Measurements from ENCODE around the gene ADARB2. TPM values are rescaled to one million over a fixed set of nuclear protein-coding genes. Genes with fewer than 3 reads are reported as not detected.
"Not testable (repeated sequence)": the region's sequence is repeated elsewhere in the genome, so short reads cannot be mapped to it uniquely, and the experiment has no call there.

The ADARB2 gene
- total and polyA plus RNA-seq, 5 donors from 2014 or later: 0.27 to 2.9 (median 0.69) TPM; not detected in 1

DNA sequence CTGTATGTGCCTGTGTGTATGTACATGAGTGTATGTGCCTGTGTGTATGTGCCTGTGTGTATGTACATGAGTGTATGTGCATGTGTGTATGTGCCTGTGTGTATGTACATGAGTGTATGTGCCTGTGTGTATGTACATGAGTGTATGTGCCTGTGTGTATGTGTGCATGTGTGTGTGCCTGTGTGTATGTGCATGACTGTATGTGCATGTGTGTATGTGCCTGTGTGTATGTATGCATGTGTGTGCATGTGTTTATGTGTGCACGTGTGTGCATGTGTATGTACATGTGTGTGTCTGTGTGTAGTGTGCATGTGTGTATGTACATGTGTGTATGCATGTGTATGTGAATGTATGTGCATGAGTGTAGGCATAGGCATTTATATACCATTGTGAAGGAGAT lies 274.8 kb downstream of the ADARB2 start:
- H3K27me3 Mint-ChIP-seq: no peaks in the 10 kb centered on the region
- H3K36me3 ChIP-seq (ENCODE audit: control insufficient read depth, insufficient read depth, low read length): no peaks in the 10 kb centered on the region
- H3K4me3 Mint-ChIP-seq: no peak overlapping the region
- no peaks in the 10 kb centered on the region for H3K36me3 Mint-ChIP-seq
- H3K4me1 Mint-ChIP-seq: no peaks in the 10 kb centered on the region
- ATAC-seq (ENCODE audit: low read depth in 2 of 2): no peak
- H3K9me3 ChIP-seq (ENCODE audit: control insufficient read depth in 2 of 2, low read length in 2 of 2): no peaks in the 10 kb centered on the region
- H3K9me3 Mint-ChIP-seq: peaks cover 0 to 1% (median 0%) of the 10 kb centered on the region in 7 donors
- no peak for DNase-seq
- H3K27ac Mint-ChIP-seq: no peak overlapping the region
- H3K4me3 ChIP-seq (ENCODE audit: low read depth, low read length): no peak overlapping the region
- H3K27me3 ChIP-seq (ENCODE audit: control insufficient read depth, insufficient read depth, low read length): no peaks in the 10 kb centered on the region
- no peak overlapping the region for H3K27ac ChIP-seq (ENCODE audit: insufficient read depth, low read length, poor library complexity, severe bottlenecking)
- no peaks in the 10 kb centered on the region for H3K4me1 ChIP-seq (ENCODE audit: control insufficient read depth, insufficient read depth, low read length, poor library complexity, severe bottlenecking)

DNA sequence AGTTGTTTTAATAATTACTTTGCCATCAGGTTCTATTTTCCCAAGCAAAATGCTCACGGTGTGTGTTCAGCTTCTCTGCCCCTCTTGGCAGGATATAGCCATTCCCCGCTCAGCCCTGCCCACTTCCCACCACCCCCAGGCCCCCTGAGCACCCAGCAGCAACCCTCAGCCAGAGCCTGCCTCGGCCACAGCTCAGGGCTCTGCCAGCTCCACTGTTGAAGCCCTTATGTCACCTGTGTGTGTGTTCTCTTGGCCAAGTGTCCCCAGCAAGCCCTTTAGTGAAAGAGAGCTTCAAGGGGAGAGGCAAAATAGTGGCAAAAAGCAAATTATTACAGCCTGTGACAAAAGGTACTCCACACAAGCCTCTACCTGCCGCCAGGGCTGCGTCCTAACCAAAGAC lies 275.3 kb downstream of the ADARB2 start:
- Mint-ChIP-seq H3K4me3 (no peak overlapping the region), H3K27me3 (no peaks in the 10 kb centered on the region), H3K36me3 (no peaks in the 10 kb centered on the region), H3K4me1 (no peaks in the 10 kb centered on the region), H3K27ac (no peak overlapping the region), H3K9me3 (peaks cover 0 to 1% (median 0%) of the 10 kb centered on the region in 7 donors)
- no peaks in the 10 kb centered on the region for H3K9me3 ChIP-seq (ENCODE audit: control insufficient read depth in 2 of 2, low read length in 2 of 2)
- H3K4me1 ChIP-seq (ENCODE audit: control insufficient read depth, insufficient read depth, low read length, poor library complexity, severe bottlenecking): no peaks in the 10 kb centered on the region
- DNase-seq: no peak
- H3K27me3 ChIP-seq (ENCODE audit: control insufficient read depth, insufficient read depth, low read length): no peaks in the 10 kb centered on the region
- no peak overlapping the region for H3K4me3 ChIP-seq (ENCODE audit: low read depth, low read length)
- no peak overlapping the region for H3K27ac ChIP-seq (ENCODE audit: insufficient read depth, low read length, poor library complexity, severe bottlenecking)
- ATAC-seq (ENCODE audit: low read depth in 2 of 2): no peak
- no peaks in the 10 kb centered on the region for H3K36me3 ChIP-seq (ENCODE audit: control insufficient read depth, insufficient read depth, low read length)

DNA sequence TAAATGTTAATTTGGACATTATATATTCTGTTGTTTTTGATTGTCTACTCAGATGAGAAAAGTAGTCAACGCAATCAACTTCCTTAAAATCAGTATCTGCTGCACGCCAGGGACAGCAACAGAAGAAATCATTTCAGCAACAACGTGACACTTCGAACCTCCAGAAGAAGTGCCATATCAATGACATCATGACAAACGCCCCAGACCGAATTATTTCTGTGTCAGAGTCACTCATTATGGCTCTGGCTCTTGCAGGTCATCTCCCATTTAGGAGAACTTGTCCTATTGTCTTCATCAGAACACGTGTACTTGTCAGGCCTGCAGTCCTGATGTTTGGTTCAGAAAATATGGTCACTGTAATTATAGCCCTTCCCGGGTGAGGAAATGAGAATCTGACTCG lies 276.3 kb downstream of the ADARB2 start:
- Mint-ChIP-seq H3K36me3 (no peaks in the 10 kb centered on the region), H3K4me1 (no peaks in the 10 kb centered on the region), H3K9me3 (peaks cover 0 to 1% (median 0%) of the 10 kb centered on the region in 7 donors), H3K4me3 (no peak overlapping the region), H3K27me3 (peaks cover 2% of the 10 kb centered on the region), H3K27ac (no peak overlapping the region)
- H3K4me1 ChIP-seq (ENCODE audit: control insufficient read depth, insufficient read depth, low read length, poor library complexity, severe bottlenecking): no peaks in the 10 kb centered on the region
- no peaks in the 10 kb centered on the region for H3K36me3 ChIP-seq (ENCODE audit: control insufficient read depth, insufficient read depth, low read length)
- ATAC-seq (ENCODE audit: low read depth in 2 of 2): no peak
- H3K27me3 ChIP-seq (ENCODE audit: control insufficient read depth, insufficient read depth, low read length): no peaks in the 10 kb centered on the region
- H3K27ac ChIP-seq (ENCODE audit: insufficient read depth, low read length, poor library complexity, severe bottlenecking): no peak overlapping the region
- DNase-seq: no peak
- H3K9me3 ChIP-seq (ENCODE audit: control insufficient read depth in 2 of 2, low read length in 2 of 2): no peaks in the 10 kb centered on the region
- no peak overlapping the region for H3K4me3 ChIP-seq (ENCODE audit: low read depth, low read length)

- not testable (repeated sequence) for H3K27ac ChIP-seq (ENCODE audit: insufficient read depth, low read length, poor library complexity, severe bottlenecking); H3K27me3 Mint-ChIP-seq; H3K4me1 Mint-ChIP-seq; DNase-seq; H3K4me1 ChIP-seq (ENCODE audit: control insufficient read depth, insufficient read depth, low read length, poor library complexity, severe bottlenecking); H3K27me3 ChIP-seq (ENCODE audit: control insufficient read depth, insufficient read depth, low read length); H3K36me3 Mint-ChIP-seq; H3K27ac Mint-ChIP-seq; ATAC-seq (ENCODE audit: low read depth in 2 of 2); H3K4me3 Mint-ChIP-seq; H3K9me3 ChIP-seq (ENCODE audit: control insufficient read depth in 2 of 2, low read length in 2 of 2); H3K36me3 ChIP-seq (ENCODE audit: control insufficient read depth, insufficient read depth, low read length); H3K9me3 Mint-ChIP-seq; H3K4me3 ChIP-seq (ENCODE audit: low read depth, low read length)
Measured at GRCh38 chr10:1459664-1460063, 277.7 kb downstream of the ADARB2 start.

DNA sequence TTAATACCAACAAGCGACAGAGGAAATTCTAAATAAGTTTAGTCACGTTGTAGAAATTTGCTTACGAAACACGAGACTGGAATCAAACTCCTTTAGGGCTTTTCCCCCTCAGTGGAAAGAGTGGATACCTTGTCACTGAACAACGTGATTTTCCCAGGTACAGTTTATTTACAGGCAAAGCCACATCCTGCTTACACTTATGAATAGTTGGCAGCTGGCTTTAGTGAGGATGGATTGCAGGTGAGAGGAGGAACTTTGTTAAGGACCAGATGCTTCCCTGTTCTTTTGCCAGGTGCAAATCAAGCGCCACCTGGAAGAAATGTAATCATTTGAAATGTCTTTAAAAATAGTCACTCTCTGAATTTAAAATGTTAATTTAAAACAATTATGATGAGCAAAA lies 282.4 kb downstream of the ADARB2 start:
- no peak overlapping the region for H3K27ac Mint-ChIP-seq
- ATAC-seq (ENCODE audit: low read depth in 2 of 2) (no peak), DNase-seq (no peak)
- Histone ChIP-seq H3K36me3 (ENCODE audit: control insufficient read depth, insufficient read depth, low read length) (no peaks in the 10 kb centered on the region), H3K27me3 (ENCODE audit: control insufficient read depth, insufficient read depth, low read length) (no peaks in the 10 kb centered on the region), H3K9me3 (ENCODE audit: control insufficient read depth in 2 of 2, low read length in 2 of 2) (no peaks in the 10 kb centered on the region), H3K4me1 (ENCODE audit: control insufficient read depth, insufficient read depth, low read length, poor library complexity, severe bottlenecking) (no peaks in the 10 kb centered on the region), H3K4me3 (ENCODE audit: low read depth, low read length) (no peak overlapping the region), H3K27ac (ENCODE audit: insufficient read depth, low read length, poor library complexity, severe bottlenecking) (no peak overlapping the region)
- peaks cover 0 to 3% (median 0%) of the 10 kb centered on the region in 7 donors for H3K9me3 Mint-ChIP-seq
- H3K27me3 Mint-ChIP-seq: peaks cover 9% of the 10 kb centered on the region
- H3K36me3 Mint-ChIP-seq: no peaks in the 10 kb centered on the region
- H3K4me3 Mint-ChIP-seq: no peak overlapping the region
- H3K4me1 Mint-ChIP-seq: no peaks in the 10 kb centered on the region

DNA sequence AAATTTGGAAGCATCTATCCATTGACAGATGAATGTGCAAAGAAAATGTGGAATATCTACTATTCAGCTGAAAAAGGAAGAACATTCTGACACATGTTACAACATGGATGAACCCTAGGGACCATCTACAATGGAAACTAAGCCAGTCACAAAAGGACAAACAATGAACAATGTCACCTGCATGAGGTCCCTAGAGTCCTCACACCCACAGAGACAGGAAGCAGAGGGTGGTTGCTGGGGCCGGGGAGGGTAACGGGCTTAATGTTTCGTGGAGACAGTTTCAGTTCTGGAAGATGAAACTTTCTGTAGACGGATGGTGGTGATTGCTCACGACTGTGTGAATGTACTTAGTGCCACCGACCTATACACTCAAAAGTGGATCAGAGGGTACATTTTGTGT lies 282.9 kb downstream of the ADARB2 start:
- peaks cover 0 to 3% (median 0%) of the 10 kb centered on the region in 7 donors for H3K9me3 Mint-ChIP-seq
- H3K9me3 ChIP-seq (ENCODE audit: control insufficient read depth in 2 of 2, low read length in 2 of 2): no peaks in the 10 kb centered on the region
- H3K27me3 ChIP-seq (ENCODE audit: control insufficient read depth, insufficient read depth, low read length): no peaks in the 10 kb centered on the region
- H3K27me3 Mint-ChIP-seq: peaks cover 10% of the 10 kb centered on the region
- H3K36me3 Mint-ChIP-seq: no peaks in the 10 kb centered on the region
- DNase-seq (peak in 1 of 3 donors; percentile 22), ATAC-seq (ENCODE audit: low read depth in 2 of 2) (peak in 1 of 2 donors; percentile 48)
- H3K4me1 ChIP-seq (ENCODE audit: control insufficient read depth, insufficient read depth, low read length, poor library complexity, severe bottlenecking): no peaks in the 10 kb centered on the region
- no peak overlapping the region for H3K4me3 ChIP-seq (ENCODE audit: low read depth, low read length)
- H3K36me3 ChIP-seq (ENCODE audit: control insufficient read depth, insufficient read depth, low read length): no peaks in the 10 kb centered on the region
- H3K27ac ChIP-seq (ENCODE audit: insufficient read depth, low read length, poor library complexity, severe bottlenecking): no peak overlapping the region
- no peak overlapping the region for H3K27ac Mint-ChIP-seq
- H3K4me1 Mint-ChIP-seq: no peaks in the 10 kb centered on the region
- no peak overlapping the region for H3K4me3 Mint-ChIP-seq

DNA sequence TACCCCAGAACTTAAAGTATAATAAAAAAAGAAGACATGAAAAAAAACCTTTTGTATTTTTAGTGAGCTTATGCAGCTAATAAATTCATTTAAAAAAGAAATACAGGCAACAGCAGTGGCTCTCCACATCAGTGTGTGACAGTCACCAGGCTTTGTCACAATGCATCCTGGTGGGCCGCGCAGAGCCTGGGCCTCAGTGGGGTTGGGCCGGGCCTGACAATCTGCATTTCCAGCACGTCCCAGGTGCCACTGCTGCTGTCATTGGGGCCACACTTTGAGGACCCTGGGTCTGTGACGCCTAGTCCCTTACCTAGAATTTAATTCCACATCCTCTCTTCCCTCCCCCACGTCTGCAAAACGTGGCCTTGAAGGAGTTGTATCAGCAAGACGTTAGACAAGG lies 284.5 kb downstream of the ADARB2 start:
- Mint-ChIP-seq H3K4me1 (no peaks in the 10 kb centered on the region), H3K9me3 (peaks cover 0 to 4% (median 0%) of the 10 kb centered on the region in 7 donors), H3K27ac (no peak overlapping the region), H3K27me3 (peaks cover 16% of the 10 kb centered on the region), H3K4me3 (no peak overlapping the region), H3K36me3 (no peaks in the 10 kb centered on the region)
- ATAC-seq (ENCODE audit: low read depth in 2 of 2): no peak
- H3K4me3 ChIP-seq (ENCODE audit: low read depth, low read length): no peak overlapping the region
- H3K27me3 ChIP-seq (ENCODE audit: control insufficient read depth, insufficient read depth, low read length): no peaks in the 10 kb centered on the region
- no peaks in the 10 kb centered on the region for H3K36me3 ChIP-seq (ENCODE audit: control insufficient read depth, insufficient read depth, low read length)
- H3K27ac ChIP-seq (ENCODE audit: insufficient read depth, low read length, poor library complexity, severe bottlenecking): no peak overlapping the region
- no peaks in the 10 kb centered on the region for H3K9me3 ChIP-seq (ENCODE audit: control insufficient read depth in 2 of 2, low read length in 2 of 2)
- no peaks in the 10 kb centered on the region for H3K4me1 ChIP-seq (ENCODE audit: control insufficient read depth, insufficient read depth, low read length, poor library complexity, severe bottlenecking)
- DNase-seq: no peak

DNA sequence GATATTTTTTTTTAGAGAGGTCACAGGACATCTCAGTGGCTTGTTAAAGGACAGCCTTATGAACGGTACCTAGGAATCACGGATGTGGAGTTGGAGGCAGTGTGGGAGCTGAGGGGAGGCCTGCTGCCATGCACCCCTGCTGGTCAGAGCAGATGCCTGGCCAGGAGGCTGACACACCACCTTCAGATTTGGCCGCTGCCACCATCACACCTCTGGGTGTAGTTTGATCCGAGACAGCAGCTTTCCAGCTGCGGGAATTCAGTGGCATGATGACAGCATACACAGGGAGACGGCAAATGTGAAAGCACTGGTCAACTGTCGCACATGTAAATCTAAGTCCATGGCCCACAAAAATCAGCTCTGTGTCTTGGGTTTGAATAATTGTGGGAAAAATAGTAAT lies 285.4 kb downstream of the ADARB2 start:
- H3K36me3 Mint-ChIP-seq: no peaks in the 10 kb centered on the region
- H3K27me3 Mint-ChIP-seq: peaks cover 16% of the 10 kb centered on the region
- no peak for ATAC-seq (ENCODE audit: low read depth in 2 of 2)

More for the DNA sequence above, 285.4 kb downstream of the ADARB2 start:
- H3K9me3 Mint-ChIP-seq: peaks cover 0 to 4% (median 0%) of the 10 kb centered on the region in 7 donors
- no peak overlapping the region for H3K4me3 Mint-ChIP-seq
- Histone ChIP-seq H3K27ac (ENCODE audit: insufficient read depth, low read length, poor library complexity, severe bottlenecking) (no peak overlapping the region), H3K9me3 (ENCODE audit: control insufficient read depth in 2 of 2, low read length in 2 of 2) (no peaks in the 10 kb centered on the region), H3K4me1 (ENCODE audit: control insufficient read depth, insufficient read depth, low read length, poor library complexity, severe bottlenecking) (no peaks in the 10 kb centered on the region), H3K36me3 (ENCODE audit: control insufficient read depth, insufficient read depth, low read length) (no peaks in the 10 kb centered on the region), H3K4me3 (ENCODE audit: low read depth, low read length) (no peak overlapping the region), H3K27me3 (ENCODE audit: control insufficient read depth, insufficient read depth, low read length) (no peaks in the 10 kb centered on the region)
- no peak for DNase-seq
- no peak overlapping the region for H3K27ac Mint-ChIP-seq
- H3K4me1 Mint-ChIP-seq: no peaks in the 10 kb centered on the region
